HL-60 (cell line): ENCODE data around the gene TCFL5.

ENCODE experiments used
- DNase-seq, 2 experiments: peaks; one replicate each; pipeline ENCODE4 v3.0.0-alpha.2; 2010 to 2020; ENCODE audit warnings: low read depth in 1 of 2, low spot score in 1 of 2
- H3K27ac ChIP-seq: fragments of 250-450 bp; sonication (Bioruptor Pico); replicated peaks from 2 replicates; pipeline ENCODE4 v1.5.1; 2020; ENCODE audit warnings: mild to moderate bottlenecking, moderate library complexity
- H3K27me3 ChIP-seq: fragments of 250-450 bp; sonication (Bioruptor Pico); 2 replicates; pipeline ENCODE4 v1.5.1; 2021; ENCODE audit warnings: mild to moderate bottlenecking, moderate library complexity; ENCODE audit not compliant: insufficient read depth, poor library complexity, severe bottlenecking
- H3K4me3 ChIP-seq: replicated peaks from 2 replicates; pipeline ENCODE4 v1.5.1; 2011; ENCODE audit warnings: mild to moderate bottlenecking, control low read depth, low read length; ENCODE audit not compliant: insufficient read depth
- CTCF ChIP-seq: IDR thresholded peaks from one replicate; pipeline ENCODE4 v1.5.1; 2011; ENCODE audit warnings: low read length, control low read depth, inconsistent platforms; ENCODE audit not compliant: insufficient read depth
- GABPA ChIP-seq: IDR thresholded peaks from 2 replicates; pipeline ENCODE4 v1.6.1; 2012; ENCODE audit warnings: low read depth
- POLR2AphosphoS5 ChIP-seq: IDR thresholded peaks from 2 replicates; pipeline ENCODE4 v1.6.1; 2012; ENCODE audit warnings: low read depth
- REST ChIP-seq: IDR thresholded peaks from 2 replicates; pipeline ENCODE4 v1.6.1; 2012; ENCODE audit warnings: low read depth; ENCODE audit not compliant: insufficient replicate concordance
- SPI1 ChIP-seq: IDR thresholded peaks from 2 replicates; pipeline ENCODE4 v1.6.1; 2012; ENCODE audit warnings: low read depth, mild to moderate bottlenecking, borderline replicate concordance

The TCFL5 gene

GRCh38 chr20:62889871-62890270 is 28.2 kb upstream of the TCFL5 start:
- no peaks in the 10 kb centered on the region for H3K27me3 ChIP-seq
- DNase-seq, result no peak
- TF ChIP-seq CTCF (no peak), GABPA (no peak), POLR2AphosphoS5 (no peak), REST (no peak), SPI1 (no peak)
- H3K4me3 ChIP-seq, result no peak overlapping the region
- no peak overlapping the region for H3K27ac ChIP-seq

GRCh38 chr20:62889411-62889810 is 27.8 kb upstream of the TCFL5 start:
- Histone ChIP-seq H3K4me3 (no peak overlapping the region), H3K27ac (no peak overlapping the region), H3K27me3 (no peaks in the 10 kb centered on the region)
- DNase-seq, result no peak
- no peak for TF ChIP-seq REST
- no peak for TF ChIP-seq POLR2AphosphoS5
- TF ChIP-seq CTCF, result no peak
- no peak for TF ChIP-seq SPI1
- no peak for TF ChIP-seq GABPA

GRCh38 chr20:62888910-62889309 is 27.3 kb upstream of the TCFL5 start:
- TF ChIP-seq CTCF (no peak), POLR2AphosphoS5 (no peak), GABPA (no peak), SPI1 (no peak), REST (no peak)
- Histone ChIP-seq H3K27me3 (no peaks in the 10 kb centered on the region), H3K27ac (no peak overlapping the region), H3K4me3 (no peak overlapping the region)
- DNase-seq, result no peak
